Parathyroid adenoma (tissue), 2 donors: ENCODE results near the gene PRPF31.

Source experiments
- H2AFZ ChIP-seq: fragments of 300-600 bp; sonication (generic); one replicate; pipeline ENCODE4 v1.7.0; 2017; ENCODE audit warnings: antibody characterized with exemption, mild to moderate bottlenecking
- H3K27ac ChIP-seq: fragments of 300-600 bp; sonication (generic); one replicate; pipeline ENCODE4 v1.7.0; 2017
- H3K27me3 ChIP-seq: fragments of 300-600 bp; sonication (generic); one replicate; pipeline ENCODE4 v1.7.0; 2017; ENCODE audit warnings: low read length; ENCODE audit not compliant: control insufficient read depth, insufficient read depth
- H3K36me3 ChIP-seq: fragments of 300-600 bp; sonication (generic); one replicate; pipeline ENCODE4 v1.7.0; 2017; ENCODE audit warnings: low read length; ENCODE audit not compliant: control insufficient read depth, insufficient read depth
- H3K4me1 ChIP-seq: fragments of 300-600 bp; sonication (generic); one replicate; pipeline ENCODE4 v1.7.0; 2017; ENCODE audit warnings: control low read depth
- H3K4me2 ChIP-seq: fragments of 300-600 bp; sonication (generic); one replicate; pipeline ENCODE4 v1.7.0; 2017; ENCODE audit warnings: low read length
- H3K4me3 ChIP-seq: fragments of 300-600 bp; sonication (generic); one replicate; pipeline ENCODE4 v1.7.0; 2017; ENCODE audit warnings: low read depth, low read length
- H3K79me2 ChIP-seq: fragments of 300-600 bp; sonication (generic); one replicate; pipeline ENCODE4 v1.7.0; 2017; ENCODE audit warnings: control low read depth
- H3K9ac ChIP-seq: fragments of 300-600 bp; sonication (generic); one replicate; pipeline ENCODE4 v1.7.0; 2017; ENCODE audit warnings: mild to moderate bottlenecking
- H3K9me3 ChIP-seq: fragments of 300-600 bp; sonication (generic); one replicate; pipeline ENCODE4 v1.7.0; 2017; ENCODE audit warnings: low read length; ENCODE audit not compliant: control insufficient read depth
- TF ChIP-seq, protein P1 (sequence below): fragments of 300-600 bp; sonication (generic); IDR thresholded peaks from one replicate; pipeline ENCODE4 v1.7.0; 2017; ENCODE audit warnings: antibody characterized with exemption, mild to moderate bottlenecking
- donor health status: primary hyperparathyroidism.

The PRPF31 gene

DNA sequence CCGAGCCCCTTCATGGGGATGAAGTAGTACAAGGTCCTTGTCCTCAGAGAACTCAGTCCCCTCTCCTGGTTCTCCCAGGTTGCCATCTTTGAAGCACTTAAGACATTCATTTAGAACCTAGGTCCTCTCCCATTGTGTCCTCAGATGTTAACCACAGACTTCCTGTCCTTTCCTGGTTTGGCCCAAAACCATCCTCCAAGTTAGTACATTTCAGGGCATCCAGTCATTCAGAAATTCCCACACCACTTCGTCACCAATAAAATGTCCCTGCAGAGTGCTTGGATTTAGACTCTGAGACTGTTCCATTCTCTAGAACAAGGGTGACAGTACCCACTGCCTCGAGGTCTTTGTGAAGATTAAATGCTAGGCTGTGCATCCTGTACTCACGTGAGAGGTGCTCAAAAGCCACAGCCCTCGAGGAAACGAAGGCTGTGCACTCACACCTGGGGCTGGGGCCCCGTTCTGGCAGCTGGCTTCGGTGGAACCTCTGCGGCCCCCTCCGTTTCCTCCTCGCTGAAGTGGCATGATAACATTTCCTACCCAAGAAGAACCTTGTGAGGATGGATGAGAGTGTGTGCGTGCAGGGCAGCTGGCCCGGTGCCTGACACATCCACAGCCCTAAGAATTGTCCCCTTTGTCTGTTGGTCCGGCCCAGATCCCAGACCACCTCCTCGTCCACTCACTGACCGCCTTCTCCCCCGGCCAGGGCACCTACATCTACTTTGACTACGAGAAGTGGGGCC is 39.2 kb downstream of the PRPF31 start:
- Histone ChIP-seq H2AFZ (no peak overlapping the region), H3K9ac (no peak overlapping the region), H3K79me2 (peaks cover 3% of the 10 kb centered on the region), H3K4me3 (no peak overlapping the region), H3K4me1 (peaks cover 5% of the 10 kb centered on the region), H3K36me3 (no peaks in the 10 kb centered on the region), H3K4me2 (no peak overlapping the region), H3K9me3 (no peaks in the 10 kb centered on the region), H3K27me3 (no peaks in the 10 kb centered on the region), H3K27ac (no peak overlapping the region)
- TF ChIP-seq, protein P1, sequence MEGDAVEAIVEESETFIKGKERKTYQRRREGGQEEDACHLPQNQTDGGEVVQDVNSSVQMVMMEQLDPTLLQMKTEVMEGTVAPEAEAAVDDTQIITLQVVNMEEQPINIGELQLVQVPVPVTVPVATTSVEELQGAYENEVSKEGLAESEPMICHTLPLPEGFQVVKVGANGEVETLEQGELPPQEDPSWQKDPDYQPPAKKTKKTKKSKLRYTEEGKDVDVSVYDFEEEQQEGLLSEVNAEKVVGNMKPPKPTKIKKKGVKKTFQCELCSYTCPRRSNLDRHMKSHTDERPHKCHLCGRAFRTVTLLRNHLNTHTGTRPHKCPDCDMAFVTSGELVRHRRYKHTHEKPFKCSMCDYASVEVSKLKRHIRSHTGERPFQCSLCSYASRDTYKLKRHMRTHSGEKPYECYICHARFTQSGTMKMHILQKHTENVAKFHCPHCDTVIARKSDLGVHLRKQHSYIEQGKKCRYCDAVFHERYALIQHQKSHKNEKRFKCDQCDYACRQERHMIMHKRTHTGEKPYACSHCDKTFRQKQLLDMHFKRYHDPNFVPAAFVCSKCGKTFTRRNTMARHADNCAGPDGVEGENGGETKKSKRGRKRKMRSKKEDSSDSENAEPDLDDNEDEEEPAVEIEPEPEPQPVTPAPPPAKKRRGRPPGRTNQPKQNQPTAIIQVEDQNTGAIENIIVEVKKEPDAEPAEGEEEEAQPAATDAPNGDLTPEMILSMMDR: no peak

DNA sequence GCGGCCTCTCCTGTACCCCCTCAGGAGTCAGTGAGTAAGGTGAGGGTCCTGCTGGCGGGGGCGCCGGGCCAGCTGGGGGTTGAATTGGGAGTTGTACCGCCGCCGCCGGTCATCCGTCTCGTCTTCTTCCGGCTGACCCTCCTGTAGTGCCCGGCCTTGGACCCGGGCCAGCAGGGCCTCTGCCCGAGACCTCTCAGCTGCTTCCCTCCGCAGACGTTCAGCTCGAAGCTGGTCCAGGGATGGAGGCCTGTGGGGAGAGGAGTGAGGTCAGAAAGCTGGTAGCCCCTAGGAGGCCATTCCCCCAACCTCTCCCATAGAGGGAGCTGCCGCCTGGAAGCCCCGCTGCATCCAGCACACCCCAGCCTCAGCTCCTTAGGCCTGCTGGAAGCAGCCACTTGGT is 40.1 kb downstream of the PRPF31 start:
- H3K9me3 ChIP-seq: no peaks in the 10 kb centered on the region

GRCh38 chr19:54156490-54156889 is 40.9 kb downstream of the PRPF31 start:
- no peaks in the 10 kb centered on the region for H3K9me3 ChIP-seq
- H3K27ac ChIP-seq: no peak overlapping the region
- H3K36me3 ChIP-seq: no peaks in the 10 kb centered on the region
- no peaks in the 10 kb centered on the region for H3K27me3 ChIP-seq
- H3K79me2 ChIP-seq: peaks cover 3% of the 10 kb centered on the region
- no peak overlapping the region for H3K4me2 ChIP-seq
- no peak overlapping the region for H3K9ac ChIP-seq
- TF ChIP-seq, protein P1: no peak
- H2AFZ ChIP-seq: no peak overlapping the region
- no peak overlapping the region for H3K4me3 ChIP-seq
- H3K4me1 ChIP-seq: peaks cover 13% of the 10 kb centered on the region

More for the DNA sequence above, 40.1 kb downstream of the PRPF31 start:
- Histone ChIP-seq H2AFZ (no peak overlapping the region), H3K79me2 (peaks cover 3% of the 10 kb centered on the region), H3K4me1 (peaks cover 12% of the 10 kb centered on the region), H3K27me3 (no peaks in the 10 kb centered on the region), H3K4me3 (no peak overlapping the region), H3K36me3 (no peaks in the 10 kb centered on the region), H3K4me2 (no peak overlapping the region), H3K27ac (no peak overlapping the region), H3K9ac (no peak overlapping the region)
- TF ChIP-seq, protein P1: no peak

GRCh38 chr19:54156953-54157352 is 41.4 kb downstream of the PRPF31 start:
- H3K9me3 ChIP-seq: no peaks in the 10 kb centered on the region
- no peak overlapping the region for H3K27ac ChIP-seq
- TF ChIP-seq, protein P1: no peak
- H3K36me3 ChIP-seq: no peaks in the 10 kb centered on the region
- H3K9ac ChIP-seq: no peak overlapping the region
- peaks cover 3% of the 10 kb centered on the region for H3K79me2 ChIP-seq
- H3K27me3 ChIP-seq: no peaks in the 10 kb centered on the region
- no peak overlapping the region for H2AFZ ChIP-seq
- no peak overlapping the region for H3K4me2 ChIP-seq
- H3K4me1 ChIP-seq: peaks cover 13% of the 10 kb centered on the region
- no peak overlapping the region for H3K4me3 ChIP-seq
